ENCODE data around the gene RBM15.

RBM15 gene

GRCh38 chr1:110387048-110387754, 48.0 kb downstream of the RBM15 start:
- H3K27me3 ChIP-seq (ENCODE audit: control insufficient read depth, low read length): no peaks in the 10 kb centered on the region
- H3F3A ChIP-seq (ENCODE audit: control insufficient read depth, insufficient read depth): peaks cover 37% of the 10 kb centered on the region
- TF ChIP-seq EZH2phosphoT487 (IDR thresholded peaks at IDR 0.05; ENCODE audit: borderline replicate concordance, low read length): no peak
- TF ChIP-seq CTCF (IDR thresholded peaks at IDR 0.05; ENCODE audit: low read depth, low read length, poor library complexity, severe bottlenecking): no peak
- H3K4me1 ChIP-seq (ENCODE audit: control insufficient read depth, low read length): peaks cover 73% of the 10 kb centered on the region
- peaks cover 38% of the 10 kb centered on the region for H3K36me3 ChIP-seq (ENCODE audit: control insufficient read depth, low read length)
- H3K9me3 ChIP-seq (ENCODE audit: control insufficient read depth, insufficient read depth, low read length): no peaks in the 10 kb centered on the region
- no peaks in the 10 kb centered on the region for H3K9me2 ChIP-seq (replicated peaks; ENCODE audit: control insufficient read depth, low read length)
- peak overlapping the region; percentile 64 for H3K4me3 ChIP-seq (ENCODE audit: low read length)
- H3K4me2 ChIP-seq (ENCODE audit: low read length): peak overlapping the region; percentile 81
- H3K79me2 ChIP-seq (ENCODE audit: control insufficient read depth, low read length): peaks cover 4% of the 10 kb centered on the region; the same call in 1 of the 2 replicates
- H3K27ac ChIP-seq (ENCODE audit: low read depth, low read length): peak overlapping the region; percentile 99
- H4K20me1 ChIP-seq (ENCODE audit: control insufficient read depth, insufficient read depth, low read depth, low read length): no peaks in the 10 kb centered on the region

GRCh38 chr1:110390096-110390495, 50.9 kb downstream of the RBM15 start:
- H3K4me1 ChIP-seq (ENCODE audit: control insufficient read depth, low read length): peaks cover 47% of the 10 kb centered on the region
- no peak overlapping the region for H3K4me3 ChIP-seq (ENCODE audit: low read length)
- no peaks in the 10 kb centered on the region for H4K20me1 ChIP-seq (ENCODE audit: control insufficient read depth, insufficient read depth, low read depth, low read length)
- H3K9me3 ChIP-seq (ENCODE audit: control insufficient read depth, insufficient read depth, low read length): no peaks in the 10 kb centered on the region
- no peak overlapping the region for H3K27ac ChIP-seq (ENCODE audit: low read depth, low read length)
- no peak for TF ChIP-seq CTCF (IDR thresholded peaks at IDR 0.05; ENCODE audit: low read depth, low read length, poor library complexity, severe bottlenecking)
- TF ChIP-seq EZH2phosphoT487 (IDR thresholded peaks at IDR 0.05; ENCODE audit: borderline replicate concordance, low read length): no peak
- H3K9me2 ChIP-seq (replicated peaks; ENCODE audit: control insufficient read depth, low read length): no peaks in the 10 kb centered on the region
- no peaks in the 10 kb centered on the region for H3K27me3 ChIP-seq (ENCODE audit: control insufficient read depth, low read length)
- H3F3A ChIP-seq (ENCODE audit: control insufficient read depth, insufficient read depth): peaks cover 19% of the 10 kb centered on the region
- H3K4me2 ChIP-seq (ENCODE audit: low read length): no peak overlapping the region
- H3K79me2 ChIP-seq (ENCODE audit: control insufficient read depth, low read length): peaks cover 4% of the 10 kb centered on the region; the same call in 1 of the 2 replicates
- H3K36me3 ChIP-seq (ENCODE audit: control insufficient read depth, low read length): peaks cover 40% of the 10 kb centered on the region

GRCh38 chr1:110390692-110391245, 51.6 kb downstream of the RBM15 start, which contains the start of gene SLC16A4:
TSS of gene SLC16A4 (minus strand) at chr1:110391026. CDS start at chr1:110389323, 1,703 bp downstream.
- TF ChIP-seq EZH2phosphoT487 (IDR thresholded peaks at IDR 0.05; ENCODE audit: borderline replicate concordance, low read length) (no peak), CTCF (IDR thresholded peaks at IDR 0.05; ENCODE audit: low read depth, low read length, poor library complexity, severe bottlenecking) (no peak)
- Histone ChIP-seq H3K27me3 (ENCODE audit: control insufficient read depth, low read length) (no peaks in the 10 kb centered on the region), H3K79me2 (ENCODE audit: control insufficient read depth, low read length) (peaks cover 4% of the 10 kb centered on the region; the same call in 1 of the 2 replicates), H3K4me3 (ENCODE audit: low read length) (no peak within 1 kb of the TSS), H3K4me1 (ENCODE audit: control insufficient read depth, low read length) (peaks cover 40% of the 10 kb centered on the region), H3K9me3 (ENCODE audit: control insufficient read depth, insufficient read depth, low read length) (no peaks in the 10 kb centered on the region), H4K20me1 (ENCODE audit: control insufficient read depth, insufficient read depth, low read depth, low read length) (no peaks in the 10 kb centered on the region), H3K4me2 (ENCODE audit: low read length) (no peak within 1 kb of the TSS), H3K27ac (ENCODE audit: low read depth, low read length) (no peak within 1 kb of the TSS), H3K9me2 (replicated peaks; ENCODE audit: control insufficient read depth, low read length) (no peaks in the 10 kb centered on the region), H3F3A (ENCODE audit: control insufficient read depth, insufficient read depth) (peaks cover 13% of the 10 kb centered on the region), H3K36me3 (ENCODE audit: control insufficient read depth, low read length) (peaks cover 47% of the 10 kb centered on the region)
